T-helper 2 cell treated with Interferon-gamma antibody and Interleukin-4, amounts not matched to agents 100 ng/mL and 5 ng/mL, for 36 hours (primary cell): ENCODE measurements around the gene CYTL1. TPM values are rescaled to one million over a fixed set of nuclear protein-coding genes. Genes with fewer than 3 reads are reported as not detected.
"Not testable (repeated sequence)": the region's sequence is repeated elsewhere in the genome, so short reads cannot be mapped to it uniquely, and the experiment has no call there.

Source experiments
- intact Hi-C: fragments of 100-400 bp; cut with micrococcal nuclease; formaldehyde crosslinking; loops from one replicate; pipeline ENCODE4 v1.15.1; 2023
- total RNA-seq: library from RNA; stranded (reverse); gene quantifications from 2 replicates; pipeline ENCODE4 v1.2.3, GENCODE V29; 2022

CYTL1 gene
- total RNA-seq, 1 donor from 2014 or later = not detected

DNA sequence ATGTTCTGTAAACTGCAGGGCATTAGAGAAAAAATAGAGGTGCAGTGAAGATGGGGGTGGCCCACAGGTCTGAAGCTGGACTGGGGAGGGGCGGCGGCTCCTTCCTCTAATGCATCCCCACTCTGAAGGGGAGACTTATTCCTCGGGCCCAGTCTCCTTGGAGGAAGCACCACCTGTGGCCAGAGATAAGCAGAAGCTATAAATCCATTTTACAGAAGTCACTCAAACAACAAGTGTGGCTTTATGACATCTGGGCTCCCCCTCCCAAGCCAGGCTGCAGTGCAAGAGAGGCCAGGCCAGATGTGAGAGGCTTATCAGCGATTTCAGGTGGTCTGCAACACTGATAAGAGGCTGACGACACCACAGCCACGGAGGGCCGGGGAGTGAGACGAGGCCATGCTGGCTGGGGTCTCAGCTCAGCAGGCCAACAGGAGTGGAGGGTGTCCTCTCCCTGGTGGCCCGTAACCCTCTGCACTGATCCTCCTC is 15.8 kb downstream of the CYTL1 start:
- intact Hi-C loops = no loop called here

DNA sequence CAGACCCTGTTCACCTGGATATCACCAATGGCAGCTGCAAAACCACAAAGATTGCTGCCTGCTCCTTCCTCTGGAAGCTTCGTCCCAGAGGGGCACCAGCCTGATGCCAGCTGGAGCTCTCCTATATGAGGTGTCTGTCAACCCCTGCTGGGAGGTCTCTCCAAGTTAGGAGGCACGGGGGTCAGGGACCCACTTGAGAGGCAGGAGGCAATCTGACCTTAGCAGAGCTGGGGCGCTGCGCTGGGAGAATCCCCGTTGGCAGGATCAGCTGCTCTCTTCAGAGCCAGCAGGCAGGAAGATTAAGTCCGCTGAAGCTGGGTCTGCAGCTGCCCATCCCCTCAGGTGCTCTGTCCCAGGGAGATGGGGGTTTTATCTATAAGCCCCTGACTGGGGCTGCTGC is 17.6 kb downstream of the CYTL1 start:
- intact Hi-C loops = not testable (repeated sequence)

DNA sequence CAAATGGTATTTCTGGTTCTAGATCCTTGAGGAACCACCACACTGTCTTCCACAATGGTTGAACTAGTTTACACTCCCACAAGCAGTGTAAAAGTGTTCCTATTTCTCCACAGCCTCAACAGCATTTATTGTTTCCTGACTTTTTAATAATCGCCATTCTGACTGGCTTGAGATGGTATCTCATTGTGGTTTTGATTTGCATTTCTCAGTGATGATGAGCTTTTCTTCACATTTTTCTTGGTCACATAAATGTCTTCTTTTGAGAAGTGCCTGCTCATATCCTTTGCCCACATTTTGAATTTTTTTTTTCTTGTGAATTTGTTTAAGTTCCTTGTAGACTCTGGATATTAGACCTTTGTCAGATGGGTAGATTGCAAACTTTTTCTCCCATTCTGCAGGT is 22.3 kb downstream of the CYTL1 start:
- intact Hi-C loops = loop anchor here (10.0 kb wide), 1 partner anchor 512 kb away; no protein-coding TSS in a partner anchor

DNA sequence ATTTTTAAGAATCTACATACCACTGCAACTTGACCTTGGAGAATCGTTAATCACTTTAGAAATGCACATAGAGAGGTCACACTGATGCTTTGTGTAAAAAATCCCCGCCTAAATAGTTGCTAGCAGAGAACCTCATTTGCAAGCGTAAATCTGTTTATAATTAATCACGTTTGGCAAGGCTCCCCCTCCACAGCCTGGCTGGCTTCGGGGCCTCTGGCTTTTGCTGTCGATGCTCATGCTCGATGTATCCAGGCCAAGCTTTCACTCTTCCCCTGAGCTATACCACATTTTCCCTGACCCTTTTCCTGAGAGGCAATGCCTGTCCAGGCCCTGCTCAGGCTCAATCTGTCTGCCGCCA is 23.4 kb downstream of the CYTL1 start:
- intact Hi-C loops = loop anchor here (1.0 to 10.0 kb wide), 2 partner anchors 511 to 817 kb away; no protein-coding TSS in a partner anchor

DNA sequence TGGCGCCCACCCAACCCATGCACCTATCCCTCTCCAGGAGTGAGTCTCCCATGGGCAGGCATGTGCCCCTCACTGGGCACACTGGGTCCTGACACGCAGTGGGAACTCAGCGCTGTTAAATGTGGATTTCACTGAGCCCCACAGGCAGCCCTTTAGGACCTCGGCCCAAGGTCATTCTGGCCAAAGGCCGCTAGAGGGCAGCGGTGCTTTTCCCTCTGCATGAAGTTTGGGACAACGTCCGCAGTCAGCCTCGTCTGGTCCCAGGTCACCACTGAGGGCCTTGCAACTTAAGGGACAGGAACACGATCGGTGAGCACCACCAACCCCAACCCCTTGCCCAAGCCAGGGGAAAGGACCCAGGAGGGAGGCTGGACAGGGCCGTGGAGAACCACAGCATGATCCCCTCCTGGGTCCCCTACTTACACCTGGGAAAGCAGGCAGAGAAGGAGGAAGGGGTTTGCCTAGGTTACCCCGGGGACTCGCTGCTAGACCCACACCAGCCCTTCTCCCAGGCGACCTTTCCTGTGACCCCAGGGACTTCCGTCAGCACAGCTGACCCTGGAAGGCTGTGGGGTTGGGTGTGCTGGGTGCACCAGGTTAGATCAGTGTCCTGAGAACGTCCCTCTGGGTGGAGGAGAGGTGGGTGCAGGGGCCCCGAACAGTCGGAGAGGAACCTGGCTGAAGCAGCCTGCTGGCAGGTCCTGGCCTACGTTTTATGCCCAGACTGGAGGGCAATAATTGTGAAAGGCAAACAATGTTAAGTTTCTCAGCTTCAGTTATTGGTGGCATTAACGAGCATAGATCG is 24.0 kb downstream of the CYTL1 start:
- intact Hi-C loops = loop anchor here (1.0 to 10.0 kb wide), 2 partner anchors 511 to 818 kb away; no protein-coding TSS in a partner anchor

DNA sequence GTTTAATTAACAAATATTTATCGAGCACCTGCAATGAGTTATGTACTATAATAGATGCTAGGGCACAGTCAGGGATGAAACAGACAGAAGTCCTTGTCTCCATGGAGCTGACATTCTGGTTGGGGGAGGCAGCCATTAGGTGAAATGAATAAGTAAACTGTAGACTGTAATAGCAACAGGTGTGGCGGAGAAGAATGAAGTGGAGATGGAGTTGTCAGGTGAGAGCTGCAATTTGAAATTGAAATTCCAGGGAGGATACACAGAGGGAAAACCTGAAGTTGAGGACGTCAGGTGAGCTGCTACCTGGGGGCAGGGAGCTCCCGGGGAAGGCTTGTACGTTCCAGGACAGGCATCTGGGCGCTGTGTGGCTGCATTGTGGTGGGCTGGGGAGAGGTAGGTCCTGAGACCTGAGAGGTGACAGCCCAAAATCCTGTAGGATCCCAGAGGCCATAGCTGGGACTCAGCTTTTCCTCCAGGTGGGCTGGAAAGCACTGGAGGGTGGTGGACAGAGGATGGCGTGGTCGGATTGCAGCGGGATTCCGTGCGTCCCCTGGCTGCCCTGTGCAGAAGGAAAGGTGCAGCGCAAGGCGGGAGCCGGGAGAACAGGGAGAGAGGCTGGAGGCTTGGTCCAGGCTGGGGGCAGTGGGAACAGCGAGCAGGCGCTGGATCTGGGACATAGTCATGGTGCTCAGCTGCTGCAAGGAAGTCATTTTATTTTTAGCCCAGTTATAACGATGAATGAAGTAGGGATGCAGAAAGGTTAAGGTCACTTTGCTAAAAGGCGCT is 24.8 kb downstream of the CYTL1 start:
- intact Hi-C loops = loop anchor here (1.0 to 10.0 kb wide), 2 partner anchors 510 to 819 kb away; no protein-coding TSS in a partner anchor

DNA sequence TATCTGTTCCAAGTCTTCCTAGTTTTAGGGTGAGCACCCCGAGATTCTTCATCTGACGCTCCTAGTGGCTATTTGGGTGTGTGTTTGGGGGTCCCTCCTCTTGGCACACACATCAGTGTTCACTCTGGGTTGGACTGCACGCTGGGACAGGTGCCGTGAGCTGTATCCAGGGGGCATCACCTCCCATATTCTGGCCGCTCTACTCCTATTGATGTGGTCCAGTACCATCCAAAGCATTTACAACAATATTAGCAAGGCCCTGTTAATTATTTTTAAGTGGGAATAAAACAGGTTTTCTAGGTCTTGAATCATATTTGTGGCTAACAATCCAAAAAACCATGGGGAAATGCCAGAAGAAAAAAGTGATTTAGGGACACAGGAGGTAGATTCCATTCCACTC is 26.4 kb downstream of the CYTL1 start:
- intact Hi-C loops = loop anchor here (10.0 kb wide), 1 partner anchor 508 kb away; no protein-coding TSS in a partner anchor

DNA sequence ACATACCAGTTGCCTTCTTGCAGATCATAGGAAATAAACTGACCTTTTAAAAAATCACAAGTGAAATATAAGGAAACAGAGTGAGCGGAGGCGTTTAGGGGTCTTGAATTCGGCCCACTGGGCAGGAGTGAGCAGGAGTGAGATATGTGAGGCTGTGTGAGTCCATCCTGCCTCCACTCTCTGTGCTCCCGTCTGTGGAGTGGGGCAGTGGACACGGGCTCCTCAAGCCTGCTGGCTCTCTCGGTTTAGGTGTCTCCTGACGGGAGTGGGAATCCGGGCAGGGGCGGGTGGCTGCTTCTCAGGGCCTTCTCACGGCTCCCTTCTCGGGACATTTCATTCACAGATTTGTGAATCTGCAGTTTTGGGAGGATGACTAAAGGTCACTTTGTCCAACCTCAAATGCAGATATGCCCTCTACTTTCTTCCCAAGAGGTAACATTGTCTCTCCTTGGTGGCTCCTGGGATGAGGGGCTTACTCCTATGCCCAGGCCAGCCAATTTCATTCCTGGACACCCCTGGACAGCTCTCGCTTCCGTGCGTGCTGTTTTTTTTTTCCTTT is 27.6 kb downstream of the CYTL1 start:
- intact Hi-C loops = loop anchor here (10.0 kb wide), 1 partner anchor 507 kb away; no protein-coding TSS in a partner anchor

DNA sequence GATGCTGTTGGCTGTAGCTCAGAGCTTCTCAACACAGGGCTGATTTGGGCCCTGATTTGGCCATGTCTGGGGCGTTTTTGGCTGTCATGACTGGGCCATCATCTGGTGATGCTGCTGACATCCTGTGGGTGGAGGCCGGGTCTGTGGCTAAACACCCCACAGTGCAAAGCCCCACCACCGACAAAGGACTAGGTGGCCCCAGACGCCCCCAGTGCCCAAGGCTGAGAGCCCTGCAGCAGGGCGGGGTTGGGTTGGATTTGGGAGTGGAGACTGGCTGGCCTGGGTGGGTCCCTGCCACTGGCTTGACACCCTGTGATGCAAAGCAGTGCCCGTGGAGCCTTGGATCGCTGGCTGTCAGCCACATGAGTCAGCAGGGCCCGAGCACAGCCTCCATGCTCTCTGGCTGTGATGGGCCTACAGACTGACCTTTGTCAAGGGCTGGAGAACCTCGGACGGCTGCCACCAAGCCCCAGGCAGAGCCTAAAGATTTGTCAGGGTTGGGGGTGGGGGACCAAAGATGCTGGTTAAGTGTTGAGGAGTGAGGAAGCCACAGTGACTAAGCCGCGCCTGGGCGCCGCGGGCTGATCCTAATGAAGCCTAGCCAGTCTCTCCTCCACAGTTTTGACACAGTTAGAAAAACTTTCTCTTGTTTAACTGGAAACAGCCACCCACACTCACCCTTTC is 28.3 kb downstream of the CYTL1 start:
- intact Hi-C loops = loop anchor here (10.0 kb wide), 1 partner anchor 506 kb away; no protein-coding TSS in a partner anchor

DNA sequence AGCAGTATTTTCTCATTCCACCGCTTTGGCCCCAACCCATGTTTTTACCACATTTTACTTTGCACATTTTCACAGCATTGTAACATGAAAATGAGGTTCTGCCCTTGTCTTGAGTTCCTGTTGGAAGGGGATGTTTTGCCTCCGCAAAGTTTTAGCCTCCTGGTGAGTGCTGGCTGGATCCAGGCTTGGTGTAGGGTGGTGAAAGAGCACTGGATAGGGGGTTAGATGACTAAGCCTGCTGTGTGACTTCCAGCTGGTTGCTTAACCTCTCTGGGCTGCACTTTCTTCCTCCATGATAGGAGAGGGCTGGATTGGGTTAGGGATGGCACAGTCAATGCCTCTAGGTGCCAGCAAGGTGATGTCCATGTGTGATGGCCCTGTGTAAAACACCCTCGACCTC is 28.9 kb downstream of the CYTL1 start:
- intact Hi-C loops = loop anchor here (10.0 kb wide), 1 partner anchor 506 kb away; no protein-coding TSS in a partner anchor

DNA sequence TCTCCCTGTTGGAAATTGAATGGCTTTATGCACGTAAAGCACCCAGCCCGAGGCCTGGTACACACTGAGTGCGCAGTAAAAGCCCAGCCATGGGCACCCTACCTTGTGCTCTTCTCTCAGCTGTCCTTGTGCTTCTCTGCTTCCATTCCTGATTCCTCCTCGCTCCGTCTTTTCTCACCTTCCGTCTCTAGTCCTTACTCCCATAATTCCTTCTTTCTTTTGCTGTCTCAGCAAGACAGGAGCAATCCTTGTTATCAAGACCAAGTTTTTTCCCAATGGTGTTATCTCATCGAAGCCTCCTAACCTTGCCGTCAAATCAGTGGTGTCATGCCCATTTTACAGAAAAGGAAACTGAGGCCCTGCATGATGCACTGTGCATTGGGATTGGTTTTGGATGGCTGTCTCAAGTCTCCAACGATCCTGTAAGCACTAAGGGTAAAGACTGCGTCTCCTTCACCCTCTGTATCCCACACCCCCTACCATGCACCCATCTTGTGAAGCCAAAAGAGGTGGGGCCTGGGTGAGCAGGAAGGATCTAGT is 30.1 kb downstream of the CYTL1 start:
- intact Hi-C loops = no loop called here

DNA sequence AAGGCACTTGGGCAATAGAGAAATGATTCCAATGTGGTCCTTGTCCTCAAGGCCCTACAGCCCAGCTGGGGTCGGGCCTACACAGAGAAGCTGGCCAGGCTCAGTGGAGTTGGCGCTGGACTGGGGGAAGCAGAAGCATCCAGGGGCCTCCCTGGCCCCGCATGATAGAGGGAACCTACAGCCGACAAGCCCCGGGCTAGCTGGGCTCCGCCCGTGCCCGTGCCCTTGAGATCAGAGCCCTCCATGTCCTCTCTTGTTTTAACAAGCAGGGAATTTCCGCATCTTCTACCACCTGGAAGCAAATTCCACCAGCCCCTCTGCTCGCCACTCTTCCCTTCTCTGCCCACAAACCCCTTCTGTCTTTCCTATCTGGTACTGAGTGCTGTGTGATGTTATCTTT is 31.6 kb downstream of the CYTL1 start:
- intact Hi-C loops = no loop called here

DNA sequence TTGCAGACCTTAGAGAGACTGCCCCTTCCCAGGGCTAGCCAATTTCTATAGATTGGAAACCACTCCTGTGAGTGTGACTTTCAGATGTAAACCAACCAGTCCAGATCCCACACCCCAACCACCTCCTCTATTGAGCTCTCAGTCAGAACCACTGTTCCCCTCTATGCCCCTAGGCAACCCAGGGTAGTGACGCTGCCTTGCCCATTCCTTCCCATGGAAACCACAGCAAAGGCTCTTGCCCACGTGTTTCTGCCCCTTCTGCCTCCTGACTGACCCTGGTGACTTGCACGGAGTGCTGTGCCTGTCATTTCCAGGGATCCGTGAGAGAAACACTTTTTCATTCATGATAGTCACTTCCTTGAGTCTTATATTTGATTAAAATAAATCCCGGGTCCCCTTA is 32.4 kb downstream of the CYTL1 start:
- intact Hi-C loops = no loop called here

DNA sequence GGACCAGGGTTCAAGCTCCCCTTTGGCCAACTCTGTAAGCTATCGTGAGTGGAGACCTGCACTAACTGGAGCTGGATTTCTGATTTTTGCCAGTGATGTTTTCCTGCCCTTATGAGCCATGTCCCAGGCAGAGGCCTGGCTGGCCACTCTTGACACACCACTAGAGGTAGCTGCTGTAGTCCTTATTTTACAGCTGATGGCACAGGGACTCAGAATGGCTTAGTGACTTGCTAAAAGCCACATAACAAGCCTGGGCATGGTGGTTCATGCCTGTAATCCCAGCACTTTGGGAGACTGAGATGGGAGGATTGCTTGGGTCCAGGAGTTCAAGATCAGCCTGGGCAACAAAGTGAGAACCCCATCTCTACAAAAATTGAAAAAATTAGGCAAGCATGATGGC is 33.4 kb downstream of the CYTL1 start:
- intact Hi-C loops = no loop called here

DNA sequence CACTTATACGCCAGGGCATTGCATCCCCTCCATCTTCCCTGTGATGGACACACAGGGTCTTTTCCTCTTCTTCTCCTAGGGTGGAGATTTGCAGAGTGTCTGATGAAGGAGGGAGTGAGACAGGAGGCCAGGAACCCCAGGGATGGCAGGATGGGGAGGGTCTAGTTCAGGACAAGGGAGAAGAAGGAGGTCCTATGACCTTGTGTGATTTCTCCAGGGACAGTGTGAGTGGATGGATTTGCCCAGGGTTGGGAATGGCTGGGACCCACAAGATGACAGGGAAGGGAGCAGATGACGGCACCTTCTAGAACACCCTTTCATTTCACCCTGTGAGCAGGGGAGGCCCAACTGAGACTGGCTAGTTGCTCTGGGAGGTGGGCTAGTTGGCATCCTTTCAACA is 34.2 kb downstream of the CYTL1 start:
- intact Hi-C loops = no loop called here

DNA sequence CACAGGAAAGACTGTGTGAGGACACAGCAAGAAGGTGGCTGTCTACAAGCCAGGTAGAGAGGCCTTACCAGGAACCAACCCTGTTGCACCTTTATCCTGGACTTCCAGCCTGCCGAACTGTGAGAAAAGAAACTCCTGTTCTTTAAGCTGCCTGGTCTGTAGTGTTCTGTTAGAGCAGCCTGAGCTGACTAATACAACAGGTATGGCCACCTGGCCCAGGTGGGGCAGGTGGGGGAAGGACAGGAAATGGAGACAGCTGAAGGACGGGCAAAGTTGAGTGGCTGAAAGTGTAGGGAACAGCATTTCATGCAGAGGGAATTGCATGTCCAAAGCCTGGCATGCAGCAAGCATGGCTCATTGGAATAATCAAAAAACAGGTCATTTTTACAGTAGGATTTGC is 35.1 kb downstream of the CYTL1 start:
- intact Hi-C loops = no loop called here

DNA sequence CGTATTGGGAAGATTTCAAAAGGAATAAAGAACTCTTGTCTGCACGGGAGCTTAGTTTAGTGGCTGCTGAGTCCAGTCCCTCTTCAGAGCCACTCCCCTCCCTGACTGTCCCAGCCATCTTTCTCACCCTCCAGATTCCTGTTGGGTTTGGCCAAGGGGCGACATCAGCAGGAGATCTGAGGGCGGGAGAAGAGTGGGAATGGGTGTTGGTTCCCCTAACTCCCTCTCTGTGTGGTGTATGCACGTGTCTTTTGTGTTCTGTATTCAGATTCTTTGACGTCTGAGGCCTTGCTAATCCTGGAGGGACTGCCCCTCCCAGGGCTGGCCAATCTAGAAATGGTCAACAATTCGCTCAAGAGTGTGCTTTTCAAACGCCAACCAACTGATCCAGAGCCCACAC is 37.4 kb downstream of the CYTL1 start:
- intact Hi-C loops = no loop called here

DNA sequence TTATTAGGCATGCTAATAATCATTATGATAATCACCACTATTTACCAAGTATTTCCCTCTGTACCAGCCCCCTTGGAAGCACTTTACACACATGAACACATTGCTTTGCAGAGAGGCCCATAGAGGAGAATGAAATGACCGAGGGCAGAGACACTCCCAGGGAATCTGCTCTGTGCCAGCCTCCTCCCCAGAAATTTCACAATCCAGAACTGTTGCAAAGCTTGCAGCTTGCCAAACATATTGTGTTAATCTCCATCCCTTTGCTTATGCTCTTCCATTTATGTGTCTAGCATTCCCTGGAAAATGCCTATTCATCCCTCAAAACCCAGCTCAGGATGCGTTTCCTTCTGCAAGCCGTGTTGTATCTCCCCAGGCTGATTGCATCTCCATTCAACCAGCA is 37.8 kb downstream of the CYTL1 start:
- intact Hi-C loops = no loop called here

DNA sequence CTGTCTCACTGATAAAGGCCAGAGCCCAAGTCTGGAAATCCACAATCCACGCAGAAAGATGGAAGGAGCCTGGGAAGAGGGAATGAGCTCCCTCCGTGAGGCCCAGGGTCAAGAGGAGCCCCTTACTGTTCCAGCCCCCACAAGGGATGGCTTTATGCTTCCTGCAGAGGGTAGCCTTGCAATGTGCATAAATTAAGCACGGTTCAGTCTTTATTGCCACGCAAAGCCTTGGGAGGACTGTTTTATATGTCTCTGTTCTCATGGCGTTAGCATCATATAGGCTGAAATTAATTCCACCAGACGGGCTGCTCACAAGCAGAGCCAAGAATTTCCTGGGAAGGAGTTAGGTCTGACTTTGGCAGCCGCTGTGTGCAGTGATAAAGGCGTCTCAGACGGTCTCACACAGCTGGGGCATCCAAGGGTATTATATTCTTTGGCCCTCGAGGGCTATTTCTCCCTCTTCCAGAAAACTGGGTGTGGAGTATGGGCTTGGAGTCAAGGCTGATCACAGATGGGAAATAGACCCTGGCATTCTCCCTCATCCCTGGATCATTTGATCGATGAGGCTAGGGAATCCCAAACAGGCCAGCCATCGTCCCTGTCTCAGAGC is 38.5 kb downstream of the CYTL1 start:
- intact Hi-C loops = no loop called here

DNA sequence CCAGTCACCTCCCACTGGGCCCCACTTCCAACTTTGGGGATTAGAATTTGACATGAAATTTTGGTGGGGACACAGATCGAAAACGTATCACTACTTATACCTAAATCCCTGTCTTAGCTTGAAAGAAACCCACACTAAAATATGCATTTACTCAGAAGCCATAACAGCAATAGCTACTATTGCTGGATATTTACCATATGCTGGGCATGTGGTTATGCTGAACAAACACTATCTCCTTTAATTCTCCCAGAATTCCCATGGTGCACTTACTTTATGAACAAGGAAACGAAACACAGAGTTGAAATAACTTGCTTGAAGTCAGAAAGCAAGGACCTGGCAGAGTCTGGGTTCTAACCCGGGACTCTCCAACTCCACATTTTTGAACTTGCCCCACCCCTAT is 39.3 kb downstream of the CYTL1 start:
- intact Hi-C loops = no loop called here
